HG02623 (cell line): ENCODE results near the gene PRDM16.

Experiments
- ATAC-seq: cut with Tn5 transposase; IDR thresholded peaks from one replicate; pipeline ENCODE4 v1.9.1; 2021; ENCODE audit warnings: moderate library complexity; ENCODE audit not compliant: unreplicated experiment

Gene PRDM16

DNA sequence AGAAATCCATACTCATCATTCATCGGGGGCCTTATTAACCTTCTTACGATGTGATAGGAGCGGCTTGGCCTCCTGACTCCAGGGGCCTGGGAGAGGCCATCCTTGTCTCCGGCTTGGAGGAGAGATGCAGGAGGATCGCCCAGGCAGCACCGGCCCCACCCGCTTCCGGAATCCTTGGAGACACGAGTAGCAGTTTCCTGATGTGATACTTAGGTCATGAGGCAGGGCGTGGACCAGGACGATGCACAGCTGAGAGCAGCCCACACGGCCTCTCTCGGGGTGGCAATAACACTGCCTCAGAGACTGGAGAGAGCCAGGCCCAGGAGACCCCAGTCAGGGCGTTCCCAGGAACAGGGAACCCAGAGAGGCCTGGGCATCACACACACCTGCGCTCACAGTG is 221.9 kb downstream of the PRDM16 start:
- ATAC-seq, result no peak

DNA sequence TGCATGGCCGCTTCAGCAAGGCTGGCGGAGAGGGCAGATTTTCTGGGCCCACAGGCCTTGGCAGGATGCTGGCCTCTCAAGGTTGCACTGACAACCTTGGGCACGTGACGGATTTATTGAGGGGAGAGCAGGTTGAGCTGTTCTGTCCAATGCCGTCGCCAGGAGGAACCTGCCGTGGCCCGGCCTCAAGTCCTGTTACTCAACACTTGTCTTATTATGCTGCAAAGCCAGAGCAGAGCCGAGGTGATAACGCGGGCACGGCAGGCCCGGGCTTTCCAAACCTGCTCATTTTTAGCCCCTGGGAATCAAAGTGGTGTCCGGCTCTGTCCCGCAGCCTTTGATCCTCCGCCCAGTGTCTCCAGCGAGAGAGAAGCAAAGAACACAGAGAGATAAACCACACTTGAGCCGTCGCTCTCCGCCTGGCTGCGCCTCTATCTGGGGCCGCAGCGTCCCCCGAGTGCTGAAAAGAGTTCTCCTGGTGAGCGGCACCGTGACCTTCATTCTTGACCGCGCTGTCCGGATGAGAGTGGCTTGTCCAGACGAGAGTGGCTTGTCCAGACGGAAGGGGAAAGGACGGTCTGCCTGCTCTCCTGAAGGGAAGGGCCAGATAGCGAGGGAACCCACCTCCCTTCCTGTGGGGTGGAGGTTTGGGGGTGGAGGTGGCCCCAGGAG is 223.2 kb downstream of the PRDM16 start:
- ATAC-seq, result no peak

DNA sequence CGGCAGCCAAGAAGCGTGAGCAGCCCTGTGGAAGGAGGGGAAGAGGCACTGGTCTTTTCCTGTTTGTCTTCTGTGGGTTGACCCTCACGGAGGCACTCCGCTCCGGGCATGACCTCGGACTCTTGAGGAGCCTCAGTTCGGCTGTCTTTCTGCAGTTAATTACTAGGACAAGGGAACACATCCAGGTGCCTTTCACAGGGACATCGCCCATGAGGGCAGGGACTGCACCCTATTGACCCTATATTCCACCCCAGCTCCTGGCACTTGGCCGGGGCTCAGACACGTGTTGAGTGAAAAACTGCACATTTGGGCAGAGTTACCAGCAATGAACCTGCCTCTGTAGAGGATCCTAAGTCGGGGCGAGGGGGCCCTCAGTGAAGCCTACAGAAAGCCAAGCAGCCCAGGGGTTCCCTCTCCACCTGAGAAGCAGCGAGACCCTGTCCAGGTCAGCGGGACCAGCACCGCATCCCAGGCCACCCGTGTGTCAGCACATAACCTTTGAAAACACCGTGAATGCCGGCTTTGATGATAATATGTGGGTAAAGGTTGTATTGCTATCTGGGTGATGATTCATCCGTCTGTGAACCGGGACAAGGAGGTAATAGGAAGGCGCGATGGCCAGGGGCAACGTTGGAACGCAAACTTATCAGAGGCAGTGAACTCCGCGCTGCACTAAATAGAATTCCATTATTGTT is 224.0 kb downstream of the PRDM16 start:
- ATAC-seq, result no peak

DNA sequence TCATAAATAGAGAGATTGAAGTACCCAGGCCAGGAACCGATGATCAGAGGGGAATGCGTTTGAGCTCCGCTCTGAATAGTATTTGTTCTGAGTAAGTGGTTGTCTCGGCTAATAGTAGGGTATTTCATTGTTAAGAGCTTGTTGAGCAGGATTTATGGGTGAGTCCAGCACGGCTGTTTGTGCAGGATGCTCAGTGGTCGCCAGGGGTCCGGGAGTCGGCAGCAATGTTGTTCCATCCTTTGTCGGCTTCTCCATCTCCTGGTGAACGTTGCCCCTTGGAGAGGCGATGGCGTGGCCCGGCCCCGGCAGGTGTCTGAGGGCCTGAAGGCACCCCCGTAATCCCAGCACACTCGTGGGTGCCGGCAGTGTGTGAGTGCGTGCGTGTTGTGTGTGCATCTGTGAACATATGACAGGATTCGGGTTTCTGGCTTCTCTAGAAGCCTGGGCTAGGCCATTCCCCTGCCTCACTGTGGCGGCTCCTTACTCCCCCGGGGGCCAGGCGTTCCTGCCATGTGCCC is 224.6 kb downstream of the PRDM16 start:
- no peak for ATAC-seq

DNA sequence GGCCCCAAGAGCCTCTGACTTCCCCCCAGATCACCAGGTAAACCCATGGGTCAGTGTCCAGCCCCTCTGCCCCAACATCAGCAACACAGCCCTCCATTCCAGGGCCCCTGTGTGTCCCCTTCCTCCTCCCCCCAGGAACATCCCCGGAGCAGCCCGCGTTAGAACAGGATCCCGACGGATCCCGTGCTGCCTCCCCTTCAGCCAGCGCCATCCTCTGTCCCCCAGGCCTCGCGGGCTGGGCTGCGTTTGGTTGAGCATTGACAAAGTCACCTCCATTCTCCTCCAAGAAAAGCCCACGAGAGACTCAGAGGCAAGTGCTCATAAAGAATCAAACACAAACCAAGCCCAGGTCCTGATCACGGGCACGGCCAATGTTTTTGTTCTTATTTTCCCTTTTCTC is 225.4 kb downstream of the PRDM16 start:
- no peak for ATAC-seq

DNA sequence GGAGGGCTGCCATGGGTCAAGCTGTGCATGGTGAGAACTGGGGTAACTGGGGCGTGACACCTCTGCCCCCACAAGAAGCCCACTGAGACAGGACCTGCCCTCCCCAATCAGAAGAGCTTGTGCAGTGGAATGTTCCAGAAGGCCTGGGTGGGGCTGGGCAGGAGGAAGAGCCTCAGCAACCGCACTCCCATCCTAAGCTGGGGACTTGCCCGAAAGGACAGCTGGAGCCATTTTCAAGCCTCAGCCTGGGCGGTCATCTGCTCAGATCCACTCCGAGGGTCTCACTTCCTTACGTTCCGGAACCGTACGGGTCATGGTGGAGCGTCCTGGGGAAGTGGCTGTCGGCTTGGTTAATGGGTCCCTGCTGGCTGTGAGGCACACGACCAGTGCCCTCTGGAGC is 226.8 kb downstream of the PRDM16 start:
- no peak for ATAC-seq

DNA sequence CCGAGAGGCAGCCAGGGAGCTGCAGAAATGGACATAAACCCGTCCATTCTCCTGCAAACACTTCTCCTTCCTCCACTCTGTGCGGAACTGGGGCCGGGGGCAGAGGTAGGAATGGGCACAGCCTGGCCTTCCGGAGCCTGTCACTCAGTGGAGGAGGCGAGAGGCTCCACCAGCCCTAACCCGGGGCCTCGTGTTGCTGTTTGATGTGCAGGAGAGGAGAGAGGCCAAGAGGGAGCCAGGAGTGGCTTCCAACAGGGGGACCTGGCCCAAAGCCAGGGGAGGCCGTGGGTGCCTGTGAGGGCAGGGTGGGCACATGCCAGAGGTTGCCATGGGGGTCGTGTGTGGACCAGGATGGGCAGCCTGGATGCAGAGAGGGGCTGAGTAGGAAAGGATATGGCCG is 227.3 kb downstream of the PRDM16 start:
- no peak for ATAC-seq

DNA sequence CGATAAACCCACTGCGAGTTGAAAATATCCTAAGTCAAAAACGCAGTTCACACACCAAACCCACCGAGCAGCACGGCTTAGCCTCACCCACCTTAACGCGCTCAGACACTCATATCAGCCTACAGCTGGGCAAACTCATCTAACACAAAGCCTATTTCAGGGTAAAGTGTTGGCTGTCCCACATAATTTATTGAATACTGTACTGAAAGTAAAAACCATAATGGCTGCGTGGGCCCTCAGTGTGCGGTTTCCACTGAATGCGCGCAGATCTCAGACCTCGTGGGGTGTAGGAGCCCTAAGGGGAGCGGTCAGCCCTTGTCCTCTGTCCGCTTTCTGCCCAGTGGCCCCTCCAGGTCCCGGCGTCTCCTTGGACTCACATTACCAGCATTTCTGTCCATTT is 227.8 kb downstream of the PRDM16 start:
- no peak for ATAC-seq

DNA sequence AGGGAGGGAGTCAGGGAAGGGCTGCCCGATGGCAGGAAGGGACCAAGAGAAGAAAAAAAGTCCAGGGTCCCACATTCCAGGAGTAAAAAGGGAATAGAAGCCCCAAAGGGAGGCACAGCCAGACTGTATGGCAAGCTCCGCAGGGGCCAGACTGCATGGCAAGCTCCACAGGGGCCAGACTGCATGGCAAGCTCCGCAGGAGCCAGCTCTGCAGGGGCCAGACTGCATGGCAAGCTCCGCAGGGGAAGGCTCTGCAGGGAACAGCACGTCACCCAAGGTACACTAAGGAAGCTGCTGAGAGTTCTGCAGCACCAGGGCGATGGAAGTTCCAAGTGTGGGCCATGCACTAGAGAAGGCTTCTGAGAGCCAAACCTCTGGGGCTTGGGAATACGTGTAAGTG is 228.8 kb downstream of the PRDM16 start:
- ATAC-seq, result no peak

DNA sequence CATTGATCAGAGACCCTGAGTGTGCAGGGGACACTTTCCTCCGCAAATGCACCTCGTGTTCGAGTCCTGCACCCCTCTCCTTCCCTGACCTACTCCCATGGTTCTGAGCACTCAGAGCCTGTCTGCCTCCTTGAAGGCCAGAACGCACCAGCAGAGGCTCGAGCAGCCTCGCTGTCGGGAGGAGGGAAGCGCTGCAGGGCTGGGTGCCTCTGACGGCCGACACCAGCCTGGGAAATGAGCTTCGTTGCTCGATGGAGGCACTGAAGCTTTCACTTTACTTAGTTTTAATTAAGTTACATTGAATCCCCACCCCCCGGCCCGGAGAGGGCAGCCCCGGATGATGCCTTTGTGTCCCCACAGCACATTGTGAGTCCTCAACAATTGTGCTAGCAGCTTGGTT is 229.2 kb downstream of the PRDM16 start:
- ATAC-seq, result no peak

DNA sequence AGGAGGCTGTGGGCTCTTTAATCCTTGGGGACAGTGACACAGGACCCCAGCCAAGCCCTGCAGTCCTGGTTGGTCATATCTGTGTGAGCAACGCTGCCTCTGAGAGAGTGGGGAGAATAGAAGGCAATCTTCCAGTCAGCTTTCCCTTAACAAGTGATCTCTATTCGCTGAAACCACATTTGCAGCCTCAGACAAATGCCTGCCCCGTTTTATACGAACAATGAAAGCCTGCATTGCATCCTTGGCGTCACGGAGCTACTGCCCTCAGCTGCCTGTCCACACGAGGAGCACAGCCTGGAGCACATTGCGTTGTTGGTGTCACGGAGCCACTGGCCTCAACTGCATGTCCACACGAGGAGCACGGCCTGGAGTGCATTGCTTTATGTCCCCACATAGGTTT is 235.2 kb downstream of the PRDM16 start:
- ATAC-seq, result no peak

DNA sequence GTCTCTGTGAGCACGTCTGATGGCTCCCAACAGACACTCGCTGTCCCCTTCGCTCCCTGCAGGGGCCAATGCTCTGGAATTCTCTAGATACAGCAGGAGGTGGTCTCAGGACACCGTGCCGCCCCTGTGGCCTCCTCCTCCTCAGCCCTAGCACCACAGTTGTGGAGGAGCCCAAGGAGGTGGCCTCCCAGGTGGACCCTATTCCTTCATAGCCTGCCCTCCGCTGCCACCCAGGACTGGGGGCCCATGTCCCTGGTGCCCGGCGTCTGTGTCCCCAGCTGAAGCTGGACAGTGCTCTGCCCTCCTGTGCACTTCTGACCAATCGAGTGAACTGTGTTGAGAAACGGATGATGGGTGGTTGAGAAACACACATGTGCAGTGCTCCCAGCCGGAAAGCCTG is 235.7 kb downstream of the PRDM16 start:
- no peak for ATAC-seq

DNA sequence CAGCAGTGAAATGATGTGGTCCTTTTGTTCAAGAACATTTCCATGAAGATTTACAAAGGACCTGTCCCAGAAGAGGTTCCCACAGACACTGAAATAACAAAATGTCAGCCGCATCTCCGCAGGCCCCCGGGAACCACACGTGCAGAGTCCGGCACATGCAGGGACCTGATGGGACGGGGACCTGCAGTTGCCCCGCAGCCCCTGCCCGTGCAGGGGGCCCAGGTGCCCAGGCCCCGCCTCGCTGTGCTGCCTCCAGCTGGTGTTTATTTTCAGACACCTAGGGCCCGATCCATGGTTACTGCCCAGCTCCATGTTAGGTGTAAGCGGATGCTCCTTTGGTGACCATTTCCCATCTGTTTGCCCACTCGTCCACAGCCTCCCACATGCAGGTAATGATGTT is 236.2 kb downstream of the PRDM16 start:
- ATAC-seq, result no peak

DNA sequence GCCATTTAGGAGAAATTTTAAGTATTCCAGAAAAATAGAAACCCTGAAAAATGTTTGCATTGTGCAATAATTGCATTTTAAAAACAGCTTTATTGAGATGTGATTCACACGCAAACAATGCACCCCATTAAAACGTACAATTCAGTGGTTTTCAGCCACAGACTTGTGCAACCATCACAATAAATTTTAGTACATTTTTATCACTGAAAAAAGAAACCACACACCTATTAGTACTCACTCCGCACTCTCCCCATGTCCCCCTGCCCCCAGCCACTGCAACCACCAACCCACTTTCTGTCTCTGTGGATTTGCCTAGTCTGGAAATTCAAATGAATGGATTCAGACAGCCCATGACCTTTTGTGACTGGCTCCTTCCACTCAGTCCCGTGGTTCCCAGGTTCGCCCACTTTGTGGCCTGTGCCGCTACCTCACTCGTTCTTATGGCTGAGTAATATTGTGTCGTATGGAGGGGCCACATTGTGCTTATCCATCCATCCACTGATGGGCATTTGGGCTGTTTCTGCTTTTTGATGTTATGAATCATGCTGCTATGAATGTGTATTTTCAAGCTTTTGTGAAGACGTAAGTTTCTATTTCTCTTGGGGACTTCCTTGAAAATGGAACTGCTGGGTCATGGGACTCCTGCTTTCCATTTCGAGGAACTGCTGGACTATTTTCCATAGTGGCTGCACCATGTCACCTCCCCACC is 237.7 kb downstream of the PRDM16 start:
- ATAC-seq, result no peak

DNA sequence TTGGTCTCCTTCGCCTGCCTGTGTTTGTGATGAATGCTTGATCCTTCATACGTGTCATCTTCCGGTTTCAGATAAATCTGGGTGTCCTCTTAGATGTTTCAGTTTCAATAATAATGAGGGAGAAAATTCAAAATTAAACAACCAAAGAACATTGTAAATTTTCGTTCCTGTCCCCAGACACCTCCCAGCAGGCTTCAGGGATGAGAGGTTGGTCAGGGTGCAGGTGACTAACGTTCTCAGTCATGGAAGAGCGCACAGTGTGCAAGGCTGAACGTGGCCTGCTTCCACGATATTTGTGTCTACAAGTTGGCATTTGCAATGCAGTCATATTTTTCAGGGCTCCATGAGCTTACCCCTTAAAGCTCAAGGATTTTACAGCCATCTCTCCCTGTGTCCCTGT is 238.4 kb downstream of the PRDM16 start:
- ATAC-seq, result no peak

DNA sequence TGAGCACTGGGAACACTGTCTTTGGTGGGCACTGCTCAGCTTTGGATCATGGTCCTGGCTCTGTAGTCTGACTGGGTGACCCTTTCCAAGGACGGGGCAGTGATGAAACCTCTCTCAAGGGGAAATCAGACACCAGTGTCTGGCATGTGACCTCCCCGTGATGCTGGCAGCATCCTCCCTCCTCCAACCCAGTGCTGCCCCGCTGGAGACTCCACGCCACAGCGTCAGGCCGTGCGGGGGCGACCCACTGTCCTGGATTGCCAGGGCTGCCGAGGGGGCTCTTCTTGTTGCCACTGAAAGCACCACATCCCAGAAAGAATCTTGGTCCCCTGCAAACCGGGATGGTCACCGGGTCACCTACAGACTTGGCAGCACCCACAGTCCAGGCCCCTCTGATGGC is 239.1 kb downstream of the PRDM16 start:
- no peak for ATAC-seq

DNA sequence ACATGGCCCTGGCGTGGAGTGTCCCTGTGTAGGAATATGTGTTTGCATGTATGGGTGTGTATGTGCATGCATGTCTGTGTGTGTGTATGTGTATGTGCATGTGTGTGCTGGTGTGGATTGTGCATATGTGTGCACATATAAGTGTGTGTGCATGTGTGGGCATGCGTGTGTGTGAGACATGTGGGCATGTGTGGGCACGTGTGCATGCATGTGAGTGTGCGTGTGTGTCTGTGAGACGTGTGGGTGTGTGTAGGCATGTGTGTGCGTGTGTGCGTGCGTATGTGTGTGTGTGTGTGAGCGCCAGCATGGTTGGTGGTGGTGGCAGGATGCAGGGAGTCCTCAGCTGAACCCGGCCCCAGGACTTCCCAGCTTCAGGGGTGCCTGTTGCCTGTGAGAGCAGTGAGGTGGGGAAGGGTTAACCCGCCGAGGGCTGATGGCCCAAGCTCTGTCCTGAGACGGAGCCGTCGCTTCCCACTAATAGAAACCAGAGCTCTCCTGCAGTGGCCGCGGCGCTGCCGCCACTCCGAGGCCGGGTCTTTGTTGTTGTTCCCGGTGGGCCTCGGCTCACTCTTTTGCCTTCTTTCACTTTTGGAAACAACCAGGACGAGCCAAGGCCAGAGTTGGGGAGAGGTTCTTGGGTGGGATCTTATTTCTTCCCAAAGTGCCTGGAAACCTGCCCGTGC is 241.9 kb downstream of the PRDM16 start:
- no peak for ATAC-seq

DNA sequence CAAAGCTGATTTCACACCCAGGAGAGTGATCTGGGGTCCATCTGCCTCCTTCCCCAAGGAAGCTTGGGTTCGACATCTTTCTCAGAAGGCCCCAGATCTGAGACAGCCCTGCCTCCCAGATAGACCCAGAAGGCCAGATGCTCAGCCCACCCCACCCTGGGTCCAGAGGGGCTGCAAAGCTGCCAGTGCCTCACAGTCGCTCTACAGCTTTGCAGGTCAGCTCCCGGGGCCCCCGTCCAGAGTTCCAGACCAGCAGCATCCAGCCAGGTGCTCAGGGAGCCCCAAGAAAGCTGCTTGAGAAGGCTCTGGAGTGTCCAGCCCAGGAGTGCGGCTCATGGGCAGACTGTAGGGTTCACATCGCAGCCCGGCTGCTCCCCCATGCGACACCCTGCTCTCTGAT is 242.7 kb downstream of the PRDM16 start:
- ATAC-seq, result no peak

DNA sequence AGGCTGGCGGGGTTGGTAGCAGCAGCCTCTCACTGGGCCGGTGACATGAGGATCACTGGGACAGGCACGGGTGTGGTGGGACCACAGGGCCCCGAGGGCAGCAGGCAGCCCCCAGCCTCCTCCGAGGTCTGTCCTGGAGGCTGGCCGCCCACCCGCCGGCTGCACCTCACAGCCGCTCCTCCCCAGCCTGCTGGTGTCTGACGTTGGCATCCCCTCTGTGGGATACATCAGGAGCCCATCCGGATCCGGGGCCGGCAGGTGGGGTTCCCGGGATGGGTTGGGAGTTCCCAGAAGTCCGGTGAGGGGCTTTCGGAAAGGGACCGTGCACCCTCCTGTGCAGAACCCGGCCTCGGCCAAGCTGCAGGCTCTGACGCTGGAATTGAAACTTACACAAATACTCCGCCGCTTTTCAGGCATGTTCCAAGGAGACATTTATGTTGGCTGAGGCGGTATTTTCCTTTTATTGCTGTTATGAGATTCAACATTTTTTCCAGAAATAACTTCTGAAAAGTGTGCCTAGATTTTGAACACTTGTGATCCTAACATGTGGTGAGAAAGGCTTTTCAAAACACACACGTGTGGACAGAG is 243.4 kb downstream of the PRDM16 start:
- no peak for ATAC-seq

DNA sequence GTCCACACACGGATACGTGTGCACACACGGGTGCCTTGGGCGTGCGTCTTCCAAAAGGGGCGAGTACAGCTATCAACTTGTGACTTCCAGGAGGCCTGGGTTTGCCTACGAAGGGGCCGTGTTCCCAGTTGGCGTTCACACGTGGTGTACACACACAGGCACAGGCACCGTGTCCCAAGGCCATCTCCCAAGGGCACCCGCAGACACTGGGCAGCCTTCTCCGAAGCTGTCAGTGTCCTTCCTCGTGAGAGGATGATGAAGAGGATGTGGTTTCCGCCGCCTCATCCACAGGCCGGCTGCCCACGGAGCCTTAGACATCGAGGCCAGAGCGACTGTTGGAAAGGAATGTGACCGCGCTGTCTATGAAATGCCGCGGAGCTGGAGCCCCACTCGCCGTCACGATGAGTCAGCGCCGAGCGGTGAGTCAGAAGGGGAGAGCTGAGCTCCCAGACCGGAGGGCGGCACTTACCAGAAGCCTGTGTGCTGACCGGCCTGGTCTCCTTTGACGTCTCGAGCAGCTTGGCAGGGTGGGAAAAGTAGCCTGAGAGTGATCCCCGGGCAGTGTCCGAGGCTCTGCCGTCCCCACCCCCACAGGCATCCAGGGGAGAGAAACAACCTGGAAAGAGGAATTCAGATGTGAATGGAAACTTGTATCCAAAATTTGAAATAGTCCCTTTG is 244.0 kb downstream of the PRDM16 start:
- ATAC-seq, result no peak

DNA sequence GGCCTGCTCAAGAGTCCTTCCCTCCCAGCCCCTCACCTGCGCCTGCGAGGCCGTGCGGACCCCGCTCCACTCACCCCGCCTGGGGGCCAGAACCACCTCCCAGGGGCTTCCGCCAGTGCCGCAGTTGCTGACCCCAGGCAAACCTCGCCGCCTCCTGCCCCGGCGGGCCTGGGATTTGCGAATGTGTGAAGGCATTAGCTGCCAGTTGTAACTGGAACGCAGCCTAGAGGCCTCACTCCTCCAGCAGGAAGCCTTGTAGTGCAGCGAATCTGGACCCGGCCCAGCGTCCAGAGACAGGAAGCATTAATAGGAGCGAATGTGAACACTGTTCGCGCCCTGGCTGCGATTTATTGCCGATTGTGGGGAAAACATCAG is 244.6 kb downstream of the PRDM16 start:
- ATAC-seq, result no peak
